Coronary artery (tissue), 2 donors: Measurements from ENCODE around the gene SH3PXD2B.
"Not testable (repeated sequence)": the region's sequence is repeated elsewhere in the genome, so short reads cannot be mapped to it uniquely, and the experiment has no call there.

Experiments used
- DNase-seq: peaks from one replicate; pipeline ENCODE4 v3.0.0-alpha.2; 2017; ENCODE audit warnings: low spot score
- H3K27ac ChIP-seq, 2 donors: fragments of 200-600 bp; sonication (generic); one replicate each; pipeline ENCODE4 v1.5.1; 2016 to 2019
- H3K4me3 ChIP-seq: fragments of 200-600 bp; sonication (generic); 2 replicates; pipeline ENCODE4 v1.5.1; 2016; ENCODE audit warnings: mild to moderate bottlenecking, moderate library complexity
- CTCF ChIP-seq: fragments of 200-600 bp; sonication (generic); IDR thresholded peaks from one replicate; pipeline ENCODE4 v1.5.1; 2019; ENCODE audit warnings: antibody characterized with exemption

Gene SH3PXD2B

DNA sequence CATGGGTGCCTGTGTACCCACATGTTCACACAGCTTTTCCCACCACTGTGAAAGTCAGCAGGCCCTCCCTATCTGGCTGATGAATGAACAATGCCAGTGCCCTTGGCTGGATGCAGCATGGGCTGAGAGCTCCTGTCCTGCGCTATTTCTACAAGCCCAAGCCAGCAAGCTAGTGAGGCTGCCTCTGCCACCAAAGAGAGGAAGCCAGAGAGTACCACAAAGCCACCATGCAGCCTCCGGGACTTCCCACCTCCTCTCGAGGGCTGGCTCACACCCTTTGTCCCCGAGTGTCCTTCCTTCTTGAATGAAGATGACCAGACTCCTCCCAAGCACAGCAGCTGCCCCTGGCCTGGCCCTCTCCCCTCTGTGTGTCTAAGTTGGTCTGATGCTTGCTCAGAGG lies 76.5 kb downstream of the SH3PXD2B start:
- DNase-seq, result no peak
- Histone ChIP-seq H3K27ac (no peak overlapping the region), H3K4me3 (no peak overlapping the region)
- no peak for TF ChIP-seq CTCF

GRCh38 chr5:172377438-172377837 lies 76.9 kb downstream of the SH3PXD2B start:
- Histone ChIP-seq H3K27ac (no peak overlapping the region), H3K4me3 (no peak overlapping the region)
- no peak for TF ChIP-seq CTCF
- no peak for DNase-seq

GRCh38 chr5:172374783-172375182 lies 79.5 kb downstream of the SH3PXD2B start:
- no peak for DNase-seq
- H3K4me3 ChIP-seq, result no peak overlapping the region
- H3K27ac ChIP-seq, result no peak overlapping the region
- no peak for TF ChIP-seq CTCF

DNA sequence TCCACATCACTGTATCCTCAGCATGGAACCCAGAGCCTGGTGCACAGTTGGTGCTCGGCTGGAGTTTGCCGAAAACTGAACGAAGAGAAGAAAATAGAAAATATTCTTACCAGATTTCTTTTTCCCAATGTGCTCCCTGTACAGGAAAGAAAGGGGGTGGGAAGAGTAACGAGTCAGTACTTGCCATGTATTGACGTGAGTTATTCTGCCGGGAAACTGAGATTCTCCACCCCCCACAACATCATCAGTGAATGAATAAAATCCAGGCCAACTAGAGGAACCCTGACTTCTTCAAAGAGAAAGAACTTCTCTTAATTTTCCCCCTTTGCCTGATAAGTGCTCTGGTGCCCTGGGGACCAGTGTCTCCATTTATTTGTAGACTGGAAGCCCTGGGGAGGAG lies 80.6 kb downstream of the SH3PXD2B start:
- DNase-seq, result no peak
- no peak overlapping the region for H3K27ac ChIP-seq
- no peak for TF ChIP-seq CTCF
- H3K4me3 ChIP-seq, result no peak overlapping the region

GRCh38 chr5:172371684-172372083 lies 82.6 kb downstream of the SH3PXD2B start:
- TF ChIP-seq CTCF, result no peak
- H3K27ac ChIP-seq, result no peak overlapping the region
- no peak overlapping the region for H3K4me3 ChIP-seq
- no peak for DNase-seq

- TF ChIP-seq CTCF, result no peak
- Histone ChIP-seq H3K4me3 (no peak overlapping the region), H3K27ac (no peak overlapping the region)
- no peak for DNase-seq
Measured at GRCh38 chr5:172370648-172371545, 83.4 kb downstream of the SH3PXD2B start.

DNA sequence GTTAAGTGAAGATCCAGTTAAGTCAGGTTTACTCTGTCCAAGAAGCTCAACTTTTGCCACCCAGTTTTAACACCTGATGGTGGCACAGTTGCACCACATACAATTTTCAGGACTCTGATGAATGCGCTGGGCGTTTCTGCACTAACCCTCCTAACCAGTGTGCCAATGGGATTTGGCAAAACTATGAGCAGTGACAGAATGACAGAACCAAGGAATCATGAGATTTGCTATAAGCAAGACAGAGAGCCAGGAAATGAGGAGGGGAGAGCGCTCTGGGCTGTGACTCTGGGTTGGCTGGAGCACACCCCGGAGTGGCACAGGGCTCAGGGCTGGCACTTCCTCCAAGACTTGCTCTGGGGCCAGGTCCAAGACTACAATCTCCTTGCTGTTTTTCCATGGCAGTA lies 84.1 kb downstream of the SH3PXD2B start:
- no peak for DNase-seq
- no peak overlapping the region for H3K27ac ChIP-seq
- TF ChIP-seq CTCF, result no peak
- H3K4me3 ChIP-seq, result no peak overlapping the region

DNA sequence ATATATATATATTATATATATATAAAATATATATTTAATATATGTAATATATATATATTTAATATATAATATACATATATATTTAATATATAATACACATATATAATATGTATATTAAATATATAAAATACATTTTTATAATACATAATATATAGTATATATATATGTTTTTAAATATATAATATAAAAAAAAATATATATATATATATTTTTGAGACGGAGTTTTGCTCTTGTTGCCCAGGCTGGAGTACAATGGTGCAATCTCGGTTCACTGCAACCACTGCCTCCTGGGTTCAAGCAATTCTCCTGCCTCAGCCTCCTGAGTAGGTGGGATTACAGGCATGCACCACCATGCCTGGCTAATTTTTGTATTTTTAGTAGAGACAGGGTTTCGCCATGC lies 85.6 kb downstream of the SH3PXD2B start:
- H3K4me3 ChIP-seq, H3K27ac ChIP-seq, DNase-seq: not testable (repeated sequence)
